Measurements from ENCODE around the gene SMCR8.
"Not testable (repeated sequence)": the region's sequence is repeated elsewhere in the genome, so short reads cannot be mapped to it uniquely, and the experiment has no call there.

Gene SMCR8, protein sequence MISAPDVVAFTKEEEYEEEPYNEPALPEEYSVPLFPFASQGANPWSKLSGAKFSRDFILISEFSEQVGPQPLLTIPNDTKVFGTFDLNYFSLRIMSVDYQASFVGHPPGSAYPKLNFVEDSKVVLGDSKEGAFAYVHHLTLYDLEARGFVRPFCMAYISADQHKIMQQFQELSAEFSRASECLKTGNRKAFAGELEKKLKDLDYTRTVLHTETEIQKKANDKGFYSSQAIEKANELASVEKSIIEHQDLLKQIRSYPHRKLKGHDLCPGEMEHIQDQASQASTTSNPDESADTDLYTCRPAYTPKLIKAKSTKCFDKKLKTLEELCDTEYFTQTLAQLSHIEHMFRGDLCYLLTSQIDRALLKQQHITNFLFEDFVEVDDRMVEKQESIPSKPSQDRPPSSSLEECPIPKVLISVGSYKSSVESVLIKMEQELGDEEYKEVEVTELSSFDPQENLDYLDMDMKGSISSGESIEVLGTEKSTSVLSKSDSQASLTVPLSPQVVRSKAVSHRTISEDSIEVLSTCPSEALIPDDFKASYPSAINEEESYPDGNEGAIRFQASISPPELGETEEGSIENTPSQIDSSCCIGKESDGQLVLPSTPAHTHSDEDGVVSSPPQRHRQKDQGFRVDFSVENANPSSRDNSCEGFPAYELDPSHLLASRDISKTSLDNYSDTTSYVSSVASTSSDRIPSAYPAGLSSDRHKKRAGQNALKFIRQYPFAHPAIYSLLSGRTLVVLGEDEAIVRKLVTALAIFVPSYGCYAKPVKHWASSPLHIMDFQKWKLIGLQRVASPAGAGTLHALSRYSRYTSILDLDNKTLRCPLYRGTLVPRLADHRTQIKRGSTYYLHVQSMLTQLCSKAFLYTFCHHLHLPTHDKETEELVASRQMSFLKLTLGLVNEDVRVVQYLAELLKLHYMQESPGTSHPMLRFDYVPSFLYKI

GRCh38 chr17:18314731-18315561, at the start of gene SMCR8, which contains the start of gene TOP3A:
TSS of gene SMCR8 (plus strand) at chr17:18315293. CDS start at chr17:18315790, 497 bp downstream.
TSS of gene TOP3A (minus strand) at chr17:18314994. CDS start at chr17:18314778, 216 bp downstream.
- peak; percentile 98 for DNase-seq

- no peak for DNase-seq
These were observed 47.7 kb upstream of the SMCR8 start for GRCh38 chr17:18267366-18267765.

GRCh38 chr17:18267927-18268711, 47.0 kb upstream of the SMCR8 start:
- DNase-seq = no peak

DNA sequence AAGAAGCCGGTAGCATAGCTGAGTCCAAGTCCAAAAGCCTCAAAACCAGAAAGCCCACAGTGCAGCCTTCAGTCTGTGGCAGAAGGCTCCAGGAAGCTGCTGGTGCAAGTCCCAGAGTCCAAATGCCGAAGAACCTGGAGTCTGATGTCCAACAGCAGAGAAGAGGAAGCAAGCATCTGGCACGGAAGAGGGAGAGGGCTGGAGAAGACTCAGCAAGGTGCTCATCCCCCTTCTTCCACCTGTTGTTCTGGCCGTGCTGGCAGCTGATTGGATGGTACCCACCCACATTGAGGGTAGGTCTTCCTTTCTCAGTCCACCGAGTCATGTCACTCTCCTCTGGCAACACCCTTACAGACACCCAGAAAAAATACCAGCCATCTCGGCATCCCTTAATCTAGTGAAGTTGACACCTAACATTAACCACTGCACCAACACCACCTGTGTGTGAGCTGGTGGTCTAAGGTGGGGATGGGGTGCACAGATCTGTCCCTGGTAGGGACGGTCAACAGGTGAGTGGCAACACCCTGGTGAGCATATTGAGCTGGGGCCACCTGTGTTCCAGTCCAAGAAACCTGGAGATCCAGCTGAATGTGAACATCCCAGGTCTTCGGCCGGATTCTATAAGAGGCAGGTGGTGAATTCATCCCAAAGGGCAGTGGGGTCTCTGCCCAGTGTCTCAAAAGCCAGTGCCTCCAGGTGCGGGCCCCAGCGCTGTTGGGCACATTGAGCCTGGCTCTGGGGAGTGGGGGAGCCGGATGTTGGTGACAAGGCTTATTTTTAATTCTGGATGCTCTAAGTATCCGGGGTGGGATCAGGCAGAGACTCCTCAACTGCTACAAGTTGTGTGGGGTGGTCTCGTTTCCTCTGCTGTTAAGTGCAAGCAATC, 44.8 kb upstream of the SMCR8 start:
- DNase-seq = no peak

GRCh38 chr17:18277076-18277475, 38.0 kb upstream of the SMCR8 start:
- DNase-seq = no peak

- no peak for DNase-seq
These were observed 36.2 kb upstream of the SMCR8 start for GRCh38 chr17:18278867-18279266.

DNA sequence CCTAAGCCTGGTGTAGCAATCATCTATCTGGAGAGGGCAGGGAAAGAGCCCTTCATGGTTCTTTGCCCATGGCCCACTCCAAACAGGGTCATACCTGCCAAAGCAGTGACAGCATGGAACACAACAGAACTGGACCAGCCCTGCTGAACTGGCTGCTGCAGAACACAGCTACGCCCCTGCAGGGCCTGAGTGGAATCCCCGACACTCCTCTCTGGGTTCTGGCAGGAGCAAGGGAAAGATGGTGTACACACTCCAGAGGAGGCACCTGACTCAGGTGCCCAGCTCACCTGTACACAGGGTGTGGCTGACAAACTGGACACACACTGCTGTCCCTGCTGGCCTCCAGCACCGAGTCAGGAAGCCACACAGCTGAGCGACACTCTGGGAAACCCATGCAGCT, 34.8 kb upstream of the SMCR8 start:
- no peak for DNase-seq

DNA sequence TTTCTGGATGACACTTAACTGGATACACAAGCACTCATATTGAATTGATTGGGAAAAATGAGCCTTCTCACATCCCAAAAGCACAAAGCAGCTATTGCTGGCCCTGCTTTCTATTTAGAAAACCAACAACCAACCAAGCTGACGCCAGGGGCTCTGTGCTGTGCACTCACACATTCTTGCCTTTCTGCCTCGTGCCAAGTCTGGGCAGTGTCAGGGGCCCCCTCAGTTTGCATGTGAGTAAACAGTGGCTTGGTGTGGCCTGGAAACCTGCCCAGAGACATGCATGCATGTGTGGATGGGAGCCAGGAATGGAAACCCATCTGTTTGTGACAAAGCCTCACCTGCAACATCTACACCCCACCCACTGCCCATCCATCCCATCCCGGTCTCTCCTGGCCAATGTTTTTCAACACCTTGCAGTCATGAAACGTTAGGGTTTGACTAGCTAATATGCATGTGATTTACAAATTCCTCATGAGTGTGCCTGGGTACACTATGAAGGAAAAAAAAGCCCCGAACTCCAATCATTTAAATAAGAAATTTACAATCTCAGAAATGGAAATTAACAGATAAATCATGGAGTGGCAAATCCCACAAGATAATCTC, 34.2 kb upstream of the SMCR8 start:
- no peak for DNase-seq

GRCh38 chr17:18281788-18282187, 33.3 kb upstream of the SMCR8 start:
- no peak for DNase-seq

- no peak for DNase-seq
These were observed 29.8 kb upstream of the SMCR8 start for GRCh38 chr17:18285296-18285695.

DNA sequence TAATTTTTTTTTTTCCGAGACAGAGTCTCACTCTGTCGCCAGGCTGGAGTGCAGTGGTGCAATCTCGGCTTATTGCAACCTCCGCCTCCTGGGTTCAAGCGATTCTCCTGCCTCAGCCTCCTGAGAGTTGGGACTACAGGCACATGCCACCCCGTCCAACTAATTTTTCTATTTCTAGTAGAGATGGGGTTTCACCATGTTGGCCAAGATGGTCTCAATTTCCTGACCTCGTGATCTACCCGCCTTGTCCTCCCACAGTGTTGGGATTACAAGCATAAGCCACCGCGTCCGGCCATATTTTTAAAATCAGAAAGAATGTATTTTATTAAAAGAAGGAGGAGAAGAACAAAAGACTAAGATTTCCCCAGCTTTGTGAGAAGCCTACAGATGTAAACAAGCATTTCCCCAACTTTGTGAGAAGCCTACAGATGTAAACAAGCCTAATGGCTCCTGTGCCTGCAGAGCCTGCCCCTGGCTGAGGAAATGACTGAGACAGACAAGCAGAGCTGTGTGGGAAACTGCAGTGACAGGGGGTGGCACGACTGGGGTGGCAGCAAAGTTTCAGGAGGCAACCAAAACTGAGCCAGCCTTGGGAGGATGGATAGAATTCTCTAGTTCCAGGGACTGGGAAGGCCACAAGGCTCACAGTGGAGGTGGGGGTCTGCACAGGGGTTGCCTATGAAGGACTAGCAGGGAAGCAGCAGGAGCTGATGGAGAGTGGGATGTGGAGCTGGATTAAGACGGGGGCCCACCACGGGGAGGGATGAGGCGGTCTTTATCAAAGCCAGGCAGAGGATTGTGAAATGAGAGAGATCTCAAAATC, 23.2 kb upstream of the SMCR8 start:
- DNase-seq = no peak

DNA sequence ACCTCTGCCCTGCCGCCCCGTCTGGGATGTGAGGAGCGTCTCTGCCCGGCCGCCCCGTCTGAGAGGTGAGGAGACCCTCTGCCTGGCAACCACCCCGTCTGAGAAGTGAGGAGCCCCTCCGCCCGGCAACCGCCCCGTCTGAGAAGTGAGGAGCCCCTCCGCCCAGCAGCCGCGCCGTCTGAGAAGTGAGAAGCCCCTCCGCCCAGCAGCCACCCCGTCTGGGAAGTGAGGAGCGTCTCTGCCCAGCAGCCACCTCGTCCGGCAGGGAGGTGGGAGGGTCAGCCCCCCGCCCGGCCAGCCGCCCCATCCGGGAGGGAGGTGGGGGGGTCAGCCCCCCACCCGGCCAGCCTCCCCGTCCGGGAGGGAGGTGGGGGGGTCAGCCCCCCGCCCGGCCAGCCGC, 17.0 kb upstream of the SMCR8 start:
- DNase-seq = not testable (repeated sequence)

DNA sequence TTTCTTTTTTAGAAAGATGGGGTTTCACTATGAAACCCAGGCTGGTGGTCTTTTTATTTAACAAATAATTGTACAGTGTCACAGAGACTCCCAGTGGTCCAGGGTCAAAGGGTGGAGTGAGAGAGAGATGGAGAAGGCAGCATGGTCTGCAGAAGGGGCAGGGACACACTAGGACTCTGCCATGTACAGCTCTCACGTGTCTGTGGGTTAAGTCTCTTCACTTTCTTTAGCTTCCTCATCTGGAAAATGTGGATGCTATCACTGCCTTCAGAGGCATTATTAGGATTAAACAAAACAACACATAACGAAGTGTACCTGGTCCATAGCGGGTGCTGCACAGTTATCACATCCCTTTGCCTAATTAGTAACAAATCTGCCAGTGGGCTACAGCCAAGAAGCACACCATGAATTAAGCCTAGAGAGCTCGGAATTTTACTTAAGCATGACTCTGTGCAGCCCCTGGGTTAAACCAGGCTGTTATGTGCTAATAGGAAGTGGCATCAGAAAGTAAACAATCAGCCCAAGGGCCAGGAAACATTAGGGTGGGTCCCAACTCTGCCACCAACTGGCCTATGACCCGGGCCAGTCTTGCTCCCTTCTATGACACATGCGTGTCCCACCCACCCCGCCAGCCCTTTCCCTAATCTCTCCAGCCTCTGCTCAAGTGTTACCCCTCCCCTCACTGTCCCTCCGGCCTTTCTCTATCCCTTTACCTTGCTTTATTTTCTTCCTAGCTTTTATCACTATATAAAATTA, 14.2 kb upstream of the SMCR8 start:
- DNase-seq = peak in 1 of 2 donors; percentile 17

DNA sequence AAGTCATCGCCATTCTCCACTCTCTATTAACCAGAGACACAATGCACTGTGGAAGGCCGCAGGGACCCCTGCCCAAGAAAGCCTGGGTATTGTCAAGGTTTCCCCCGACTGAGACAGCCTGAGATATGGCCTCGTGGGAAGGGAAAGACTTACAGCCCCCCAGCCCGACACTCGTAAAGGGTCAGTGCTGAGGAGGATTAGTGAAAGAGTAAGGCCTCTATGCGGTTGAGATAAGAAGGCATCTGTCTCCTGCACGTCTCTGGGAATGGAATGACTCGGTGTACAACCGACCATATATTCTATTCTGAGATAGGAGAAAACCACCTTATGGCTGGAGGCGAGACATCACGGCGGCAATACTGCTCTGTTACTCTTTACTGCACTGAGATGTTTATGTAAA, 11.9 kb upstream of the SMCR8 start:
- not testable (repeated sequence) for DNase-seq

GRCh38 chr17:18309202-18309601, 5.9 kb upstream of the SMCR8 start:
- DNase-seq = no peak

DNA sequence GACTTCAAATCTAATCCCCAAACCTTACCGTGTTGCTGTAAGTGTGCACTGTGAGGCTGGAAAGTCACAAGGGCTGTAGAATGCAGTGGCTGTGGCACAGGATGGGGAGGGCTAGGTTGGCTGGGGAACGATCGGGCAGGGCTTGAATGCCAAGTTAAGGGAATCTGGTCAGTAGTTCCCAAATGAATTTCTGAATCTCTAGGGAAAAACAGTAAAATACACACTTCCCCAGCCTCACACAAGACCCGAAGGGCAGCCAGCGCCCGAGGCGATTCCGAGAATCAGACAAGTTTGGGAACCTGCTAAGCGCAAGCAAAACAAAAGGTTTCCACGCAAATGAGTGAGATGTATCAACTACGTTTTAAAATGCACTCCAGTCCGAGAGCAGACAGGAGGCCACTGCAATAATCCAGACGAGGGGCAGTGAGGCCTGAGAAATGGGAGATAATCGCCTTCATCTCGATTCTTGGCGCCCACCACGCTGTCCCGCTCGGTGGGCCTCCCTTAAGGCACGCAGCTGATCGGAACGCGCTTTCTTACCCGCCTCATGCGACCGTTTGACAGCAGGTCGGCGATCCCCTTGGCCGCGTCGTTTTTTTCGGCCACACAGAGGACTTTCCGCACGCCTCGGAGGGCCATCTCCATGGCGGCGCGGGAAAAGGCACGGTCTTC, 898 bp upstream of the SMCR8 start:
- DNase-seq = no peak

DNA sequence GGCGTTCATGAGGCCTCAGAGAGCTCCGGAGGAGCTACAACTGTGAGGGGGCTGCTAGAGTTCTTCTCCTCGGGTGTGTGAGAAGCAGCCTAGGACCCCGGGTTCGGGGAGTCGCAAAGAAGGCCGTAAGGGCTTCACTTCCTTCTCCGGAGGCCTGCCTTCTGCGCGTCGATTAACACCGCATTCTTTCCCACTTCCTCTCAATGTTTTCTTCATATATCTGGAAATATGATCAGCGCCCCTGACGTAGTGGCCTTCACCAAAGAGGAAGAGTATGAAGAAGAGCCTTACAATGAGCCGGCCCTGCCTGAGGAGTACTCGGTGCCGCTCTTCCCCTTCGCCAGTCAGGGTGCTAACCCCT, 449 bp downstream of the SMCR8 start:
- DNase-seq = peak; percentile 58 to 67

GRCh38 chr17:18315961-18316360, 868 bp downstream of the SMCR8 start:
- DNase-seq = no peak
